Measurements from ENCODE around the gene ALOX15B.
"Not testable (repeated sequence)": the region's sequence is repeated elsewhere in the genome, so short reads cannot be mapped to it uniquely, and the experiment has no call there.

The ALOX15B gene

DNA sequence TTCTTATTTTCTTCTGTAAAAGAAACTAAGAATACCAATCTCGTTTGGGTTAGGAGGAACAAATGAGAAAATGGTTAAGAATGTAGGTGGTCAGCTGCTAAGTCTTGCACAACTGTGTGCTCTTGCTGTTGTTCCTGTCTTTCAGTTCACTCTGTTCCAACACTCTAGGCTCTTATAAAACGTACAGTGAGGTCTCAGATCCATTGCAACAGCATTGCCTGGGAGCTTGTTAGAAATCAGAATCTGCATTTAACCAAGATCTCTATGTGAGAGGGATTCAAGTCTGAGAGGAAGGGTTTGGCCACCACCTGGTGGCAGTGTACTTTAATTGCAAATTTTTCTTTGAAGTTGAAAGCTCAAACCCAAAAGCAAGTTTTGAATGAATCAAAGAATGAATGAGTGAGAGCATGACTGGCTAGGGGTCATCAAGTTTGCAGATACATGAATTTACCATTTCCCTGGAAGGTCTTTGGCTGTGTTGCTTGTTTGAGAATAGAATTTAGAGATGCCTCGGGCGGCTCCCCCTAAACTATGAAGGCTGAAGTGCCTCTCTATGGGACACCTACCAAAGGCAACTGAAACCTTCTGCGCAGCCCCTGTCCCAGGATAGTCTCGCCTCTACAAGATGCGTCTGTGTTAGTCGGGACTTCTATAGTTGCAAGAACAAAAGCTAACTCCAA is 2.5 kb downstream of the ALOX15B start:
- peak; percentile 68 for DNase-seq (ENCODE audit: low spot score)

GRCh38 chr17:8041979-8042378 is 3.1 kb downstream of the ALOX15B start:
- DNase-seq (ENCODE audit: low spot score): no peak

DNA sequence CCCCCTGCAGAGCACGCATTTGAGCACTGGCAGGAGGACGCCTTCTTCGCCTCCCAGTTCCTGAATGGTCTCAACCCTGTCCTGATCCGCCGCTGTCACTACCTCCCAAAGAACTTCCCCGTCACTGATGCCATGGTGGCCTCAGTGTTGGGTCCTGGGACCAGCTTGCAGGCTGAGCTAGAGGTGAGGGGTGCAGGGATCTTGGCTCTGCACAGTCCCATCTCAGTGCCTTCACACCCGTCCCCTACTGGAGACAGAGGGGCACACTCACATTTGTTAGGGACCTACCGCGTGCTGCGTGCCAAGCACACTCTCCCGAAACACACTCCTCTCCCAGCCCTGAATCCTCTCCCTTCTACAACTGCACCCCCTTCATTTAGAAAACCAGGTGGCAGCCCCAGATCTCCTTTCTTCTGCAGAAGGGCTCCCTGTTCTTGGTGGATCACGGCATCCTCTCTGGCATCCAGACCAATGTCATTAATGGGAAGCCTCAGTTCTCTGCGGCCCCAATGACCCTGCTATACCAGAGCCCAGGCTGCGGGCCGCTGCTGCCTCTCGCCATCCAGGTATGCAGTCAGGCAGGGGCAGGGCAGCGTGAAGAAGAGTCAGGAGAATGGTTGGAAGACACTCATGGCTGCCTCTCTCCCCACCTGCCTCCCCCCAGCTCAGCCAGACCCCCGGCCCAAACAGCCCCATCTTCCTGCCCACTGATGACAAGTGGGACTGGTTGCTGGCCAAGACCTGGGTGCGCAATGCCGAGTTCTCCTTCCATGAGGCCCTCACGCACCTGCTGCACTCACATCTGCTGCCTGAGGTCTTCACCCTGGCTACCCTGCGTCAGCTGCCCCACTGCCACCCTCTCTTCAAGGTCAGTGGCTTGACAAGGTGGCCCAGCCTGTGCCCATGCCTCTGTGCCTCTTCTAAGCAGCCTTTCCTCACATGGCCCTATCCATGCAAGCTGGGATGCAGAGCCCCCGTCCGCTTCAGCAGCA is 6.3 kb downstream of the ALOX15B start:
- DNase-seq (ENCODE audit: low spot score): no peak

GRCh38 chr17:8046306-8046928 is 7.6 kb downstream of the ALOX15B start:
- no peak for DNase-seq (ENCODE audit: low spot score)

- DNase-seq (ENCODE audit: low spot score): no peak
Observed at GRCh38 chr17:8046929-8047768, 8.3 kb downstream of the ALOX15B start.

- no peak for DNase-seq (ENCODE audit: low spot score)
Observed at GRCh38 chr17:8047769-8048110, 8.9 kb downstream of the ALOX15B start.

DNA sequence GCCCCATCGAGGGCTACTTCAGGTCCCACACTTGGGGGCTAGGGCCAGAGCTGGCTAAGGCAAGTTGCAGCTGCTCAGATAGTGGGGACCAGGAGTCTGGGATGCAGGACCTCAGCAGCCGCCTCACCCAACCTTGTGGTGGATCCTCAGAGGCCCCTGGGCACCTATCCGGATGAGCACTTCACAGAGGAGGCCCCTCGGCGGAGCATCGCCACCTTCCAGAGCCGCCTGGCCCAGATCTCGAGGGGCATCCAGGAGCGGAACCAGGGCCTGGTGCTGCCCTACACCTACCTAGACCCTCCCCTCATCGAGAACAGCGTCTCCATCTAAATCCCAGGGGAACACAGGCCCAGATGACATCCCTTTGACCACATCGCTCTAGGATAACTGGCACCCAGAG is 9.4 kb downstream of the ALOX15B start:
- DNase-seq (ENCODE audit: low spot score): no peak

GRCh38 chr17:8048736-8049135 is 9.9 kb downstream of the ALOX15B start:
- no peak for DNase-seq (ENCODE audit: low spot score)

- no peak for DNase-seq (ENCODE audit: low spot score)
Observed at GRCh38 chr17:8051831-8052230, 13.0 kb downstream of the ALOX15B start.

DNA sequence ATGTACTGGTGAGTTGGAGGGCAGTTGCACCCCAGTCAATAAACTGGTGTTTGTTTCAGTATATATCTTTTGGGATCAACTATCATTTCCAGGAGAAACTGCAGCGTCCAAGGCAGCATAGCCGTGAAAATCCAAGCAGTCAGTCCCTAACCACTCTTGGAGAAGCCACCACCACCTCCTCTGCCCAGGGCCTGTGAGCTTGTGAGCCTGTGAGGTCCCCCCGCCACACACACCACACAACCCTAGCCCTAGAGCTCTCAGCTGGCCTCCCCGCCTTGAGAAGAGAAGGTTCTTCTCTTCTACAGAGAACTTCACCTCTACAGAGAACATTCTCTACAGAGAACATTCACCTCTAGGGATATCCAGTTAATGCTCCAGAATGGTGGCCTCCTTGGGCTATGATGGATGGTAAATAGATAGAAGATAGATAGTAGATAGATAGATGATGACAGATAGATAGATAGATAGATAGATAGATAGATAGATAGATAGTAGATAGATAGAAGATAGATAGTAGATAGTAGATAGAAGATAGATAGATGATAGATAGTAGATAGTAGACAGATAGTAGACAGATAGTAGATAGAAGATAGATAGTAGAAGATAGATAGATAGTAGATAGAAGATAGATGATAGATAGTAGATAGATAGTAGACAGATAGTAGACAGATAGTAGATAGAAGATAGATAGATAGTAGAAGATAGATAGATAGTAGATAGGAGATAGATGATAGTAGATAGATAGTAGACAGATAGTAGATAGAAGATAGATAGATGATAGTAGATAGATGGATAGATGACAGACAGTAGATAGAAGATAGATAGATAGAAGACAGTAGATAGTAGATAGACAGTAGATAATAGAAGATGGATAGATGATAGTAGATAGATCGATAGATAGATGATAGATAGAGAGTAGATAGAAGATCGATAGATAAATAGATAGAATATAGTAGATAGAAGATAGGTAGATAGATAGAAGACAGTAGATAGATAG is 13.7 kb downstream of the ALOX15B start:
- no peak for DNase-seq (ENCODE audit: low spot score)

DNA sequence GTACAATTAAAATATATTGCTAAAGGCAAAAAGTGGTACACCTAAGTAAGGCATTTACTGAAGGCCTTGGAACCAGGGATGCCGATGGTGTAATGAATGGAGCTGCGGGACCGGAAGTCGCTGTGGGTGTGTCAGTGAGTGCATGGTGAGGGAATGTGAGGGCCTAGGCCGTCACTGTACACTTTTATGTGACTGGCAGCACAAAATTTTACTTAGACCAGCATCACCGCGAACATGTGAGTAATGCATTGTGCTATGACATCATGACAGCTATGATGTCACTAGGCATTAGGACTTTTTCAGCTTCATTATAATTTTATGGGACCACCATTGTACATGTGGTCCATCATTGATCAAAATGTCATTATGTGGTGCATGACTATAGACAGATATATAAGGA is 14.7 kb downstream of the ALOX15B start:
- no peak for DNase-seq (ENCODE audit: low spot score)

- DNase-seq (ENCODE audit: low spot score): peak; percentile 3
Observed at GRCh38 chr17:8055851-8056231, 17.0 kb downstream of the ALOX15B start.

- DNase-seq (ENCODE audit: low spot score): peak; percentile 36
Observed at GRCh38 chr17:8056232-8056975, 17.5 kb downstream of the ALOX15B start.

DNA sequence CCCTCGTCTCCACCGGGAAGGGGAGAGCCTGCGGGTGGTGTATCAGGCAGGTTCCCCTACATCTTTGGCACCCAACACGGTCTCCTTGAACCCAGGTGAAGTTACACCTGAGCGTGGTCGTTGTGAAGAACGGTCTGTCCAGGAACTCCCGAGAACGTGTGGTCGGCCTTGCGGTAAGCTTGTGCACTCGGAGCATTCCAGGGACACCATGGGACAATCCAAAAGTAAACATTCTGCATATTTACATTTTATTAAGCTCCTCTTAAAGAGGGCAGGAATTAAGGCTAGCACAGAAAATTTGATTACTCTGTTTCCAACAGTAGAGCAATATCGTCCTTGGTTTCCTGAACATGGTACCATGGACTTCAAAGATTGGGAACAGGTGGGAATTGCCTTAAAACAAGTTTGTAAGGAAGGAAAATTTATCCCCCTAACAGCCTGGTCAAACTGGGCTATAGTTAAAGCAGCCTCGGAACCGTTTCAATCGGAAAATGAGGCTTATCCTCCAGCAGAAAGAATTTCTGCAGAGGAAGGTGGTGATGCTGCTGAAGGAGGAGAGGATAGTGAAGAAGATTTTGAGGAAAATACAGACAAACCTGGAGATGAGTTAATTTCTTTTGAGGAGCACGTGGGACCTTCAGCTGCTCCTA is 18.2 kb downstream of the ALOX15B start:
- no peak for DNase-seq (ENCODE audit: low spot score)

DNA sequence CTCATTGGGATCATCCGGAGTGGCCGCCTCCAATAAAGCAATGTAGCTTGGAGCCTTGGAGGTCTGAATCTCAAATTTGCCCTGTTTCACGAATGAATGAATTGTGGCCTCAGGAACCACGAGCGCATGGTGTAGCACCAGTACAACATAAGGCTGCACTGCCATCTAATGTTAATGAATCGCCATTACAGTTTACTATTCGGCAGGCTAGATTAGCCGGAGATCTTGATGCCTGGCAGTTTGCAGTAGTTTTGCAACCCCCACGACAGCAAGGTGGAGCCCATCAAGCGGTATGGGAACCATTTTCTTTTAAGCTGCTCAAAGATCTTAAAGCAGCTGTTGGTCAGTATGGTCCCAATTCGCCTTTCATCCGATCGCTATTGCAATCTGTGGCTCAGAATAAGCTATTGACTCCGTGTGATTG is 18.8 kb downstream of the ALOX15B start:
- peak; percentile 85 for DNase-seq (ENCODE audit: low spot score)

- DNase-seq (ENCODE audit: low spot score): no peak
Observed at GRCh38 chr17:8059131-8059530, 20.3 kb downstream of the ALOX15B start.

DNA sequence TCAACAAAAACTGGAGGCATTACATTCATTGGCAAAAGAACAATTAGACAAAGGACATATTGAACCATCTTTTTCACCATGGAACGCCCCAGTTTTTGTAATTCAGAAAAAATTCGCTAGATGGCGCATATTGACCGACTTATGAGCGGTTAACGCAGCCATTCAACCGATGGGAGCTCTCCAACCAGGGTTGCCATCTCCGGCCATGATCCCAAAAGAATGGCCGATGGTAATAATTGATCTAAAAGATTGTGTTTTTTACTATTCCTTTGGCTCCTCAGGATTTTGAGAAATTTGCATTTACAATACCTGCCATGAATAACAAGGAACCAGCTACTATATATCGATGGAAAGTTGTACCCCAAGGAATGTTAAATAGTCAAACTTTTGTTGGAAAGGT is 21.4 kb downstream of the ALOX15B start:
- DNase-seq (ENCODE audit: low spot score): peak; percentile 85

GRCh38 chr17:8061851-8062250 is 23.0 kb downstream of the ALOX15B start:
- not testable (repeated sequence) for DNase-seq (ENCODE audit: low spot score)

DNA sequence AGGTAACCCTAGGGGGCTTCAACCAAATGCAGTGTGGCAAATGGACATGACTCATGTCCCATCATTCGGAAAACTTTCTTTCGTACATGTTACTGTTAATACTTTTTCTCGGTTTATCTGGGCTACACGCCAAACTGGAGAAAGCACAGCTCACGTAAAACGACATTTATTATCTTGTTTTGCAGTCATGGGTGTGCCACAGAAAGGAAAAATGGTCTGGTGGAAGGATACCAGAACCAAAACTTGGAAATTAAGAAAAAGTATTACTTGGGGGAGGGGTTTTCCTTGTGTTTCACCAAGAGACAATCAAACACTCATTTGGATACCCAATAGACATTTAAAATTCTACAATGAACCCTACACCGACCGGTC is 23.6 kb downstream of the ALOX15B start:
- no peak for DNase-seq (ENCODE audit: low spot score)

Data from AG08396 (cell line).